Suprapubic skin (tissue), 4 donors: ENCODE data around the gene STAT3. TPM values are rescaled to one million over a fixed set of nuclear protein-coding genes. Genes with fewer than 3 reads are reported as not detected.

Experiments used
- DNase-seq, 2 donors: peaks; one replicate each; pipeline ENCODE4 v3.0.0-alpha.2; 2019; ENCODE audit warnings: low spot score in 2 of 2
- H3K27ac ChIP-seq: fragments of 200-600 bp; sonication (generic); one replicate; pipeline ENCODE4 v1.5.1; 2019
- H3K27me3 ChIP-seq: fragments of 200-600 bp; sonication (generic); one replicate; pipeline ENCODE4 v1.5.1; 2019
- H3K36me3 ChIP-seq: fragments of 200-600 bp; sonication (generic); one replicate; pipeline ENCODE4 v1.5.1; 2019
- H3K4me1 ChIP-seq: fragments of 200-600 bp; sonication (generic); one replicate; pipeline ENCODE4 v1.5.1; 2019
- H3K4me3 ChIP-seq: fragments of 200-600 bp; sonication (generic); one replicate; pipeline ENCODE4 v1.5.1; 2019; ENCODE audit warnings: mild to moderate bottlenecking
- H3K9me3 ChIP-seq: fragments of 200-600 bp; sonication (generic); one replicate; pipeline ENCODE4 v1.5.1; 2019
- EP300 ChIP-seq: sonication (generic); formaldehyde crosslinking; IDR thresholded peaks from one replicate; pipeline ENCODE4 v1.6.1; 2017; ENCODE audit warnings: antibody characterized with exemption
- POLR2A ChIP-seq, 2 donors: fragments of 450-650 bp; IDR thresholded peaks; one replicate each; pipeline ENCODE4 v1.6.1; 2017; ENCODE audit warnings: antibody characterized with exemption in 2 of 2, mild to moderate bottlenecking in 2 of 2, moderate library complexity in 2 of 2
- POLR2AphosphoS5 ChIP-seq, 3 donors: sonication (generic); formaldehyde crosslinking; IDR thresholded peaks; one replicate each; pipeline ENCODE4 v1.6.1; 2017; ENCODE audit warnings: antibody characterized with exemption in 3 of 3
- WGBS: methylation state at CpG from one replicate; pipeline ENCODE4 v1.1.5; 2018; 5-methylcytosine and 5-hydroxymethylcytosine counted together
- total RNA-seq, 4 donors: library from RNA; depleted of rRNA; stranded (reverse); fragments of >200 nt; gene quantifications; one replicate each; pipeline ENCODE4 v1.1.0, GENCODE V29; 2016
- TF ChIP-seq, protein P1 (sequence below), 2 donors: fragments of 200-600 bp in 1 of 2; fragments of 450-650 bp in 1 of 2; sonication (generic) in 1 of 2; IDR thresholded peaks; one replicate each; pipeline ENCODE4 v1.5.1; 2016 to 2019; ENCODE audit warnings: antibody characterized with exemption in 2 of 2, mild to moderate bottlenecking in 1 of 2, moderate library complexity in 1 of 2

Gene STAT3
- total RNA-seq, 4 donors from 2014 or later, result 144 to 174 (median 152) TPM

DNA sequence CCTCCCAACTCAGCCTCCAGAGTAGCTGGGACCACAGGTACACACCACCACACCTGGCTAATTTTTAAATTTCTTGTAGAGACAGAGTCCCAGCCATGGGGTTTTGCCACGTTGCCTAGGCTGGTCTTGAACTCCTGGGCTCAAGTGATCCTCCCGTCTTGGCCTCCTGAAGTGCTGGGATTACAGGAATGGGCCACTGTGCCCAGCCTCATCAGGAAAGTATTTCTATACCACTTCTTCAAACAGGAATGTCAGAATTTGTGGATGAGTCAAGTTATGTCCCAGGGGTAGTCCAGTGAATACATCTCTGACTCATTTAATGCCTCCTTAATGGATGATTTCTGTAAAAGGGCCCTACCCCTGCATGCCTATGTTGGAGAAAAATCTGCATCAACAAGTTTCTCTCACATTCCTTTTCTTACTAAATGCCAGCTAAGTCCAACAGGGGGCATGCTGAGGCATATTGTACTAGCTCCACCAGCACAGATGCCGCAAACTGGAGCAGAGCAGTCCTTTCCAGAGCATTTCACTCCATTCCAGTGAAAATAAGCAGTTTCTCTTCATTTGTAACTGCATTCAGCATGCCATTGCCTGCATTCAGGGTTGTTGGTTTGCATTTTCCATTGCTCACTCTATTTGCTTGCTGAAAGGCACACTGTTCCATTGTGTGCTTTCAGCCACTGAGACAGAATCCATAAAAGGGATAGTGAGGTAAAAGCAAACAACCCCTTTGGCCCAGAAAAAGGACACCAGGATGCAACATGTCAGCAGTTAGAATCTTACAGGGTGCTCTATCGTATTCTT, 40.1 kb upstream of the STAT3 start:
- DNase-seq, result peak in 1 of 2 donors; percentile 75
- Histone ChIP-seq H3K27ac (peak overlapping the region; percentile 66), H3K4me1 (peaks cover 62% of the 10 kb centered on the region), H3K27me3 (no peaks in the 10 kb centered on the region), H3K4me3 (no peak overlapping the region), H3K36me3 (no peaks in the 10 kb centered on the region), H3K9me3 (no peaks in the 10 kb centered on the region)
- TF ChIP-seq, protein P1, sequence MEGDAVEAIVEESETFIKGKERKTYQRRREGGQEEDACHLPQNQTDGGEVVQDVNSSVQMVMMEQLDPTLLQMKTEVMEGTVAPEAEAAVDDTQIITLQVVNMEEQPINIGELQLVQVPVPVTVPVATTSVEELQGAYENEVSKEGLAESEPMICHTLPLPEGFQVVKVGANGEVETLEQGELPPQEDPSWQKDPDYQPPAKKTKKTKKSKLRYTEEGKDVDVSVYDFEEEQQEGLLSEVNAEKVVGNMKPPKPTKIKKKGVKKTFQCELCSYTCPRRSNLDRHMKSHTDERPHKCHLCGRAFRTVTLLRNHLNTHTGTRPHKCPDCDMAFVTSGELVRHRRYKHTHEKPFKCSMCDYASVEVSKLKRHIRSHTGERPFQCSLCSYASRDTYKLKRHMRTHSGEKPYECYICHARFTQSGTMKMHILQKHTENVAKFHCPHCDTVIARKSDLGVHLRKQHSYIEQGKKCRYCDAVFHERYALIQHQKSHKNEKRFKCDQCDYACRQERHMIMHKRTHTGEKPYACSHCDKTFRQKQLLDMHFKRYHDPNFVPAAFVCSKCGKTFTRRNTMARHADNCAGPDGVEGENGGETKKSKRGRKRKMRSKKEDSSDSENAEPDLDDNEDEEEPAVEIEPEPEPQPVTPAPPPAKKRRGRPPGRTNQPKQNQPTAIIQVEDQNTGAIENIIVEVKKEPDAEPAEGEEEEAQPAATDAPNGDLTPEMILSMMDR (IDR thresholded peaks at IDR 0.05), result peak; percentile 60 to 72
- no peak for TF ChIP-seq POLR2AphosphoS5 (IDR thresholded peaks at IDR 0.05)
- 21% methylated on average over 4 of the region's 4 CpGs for WGBS

DNA sequence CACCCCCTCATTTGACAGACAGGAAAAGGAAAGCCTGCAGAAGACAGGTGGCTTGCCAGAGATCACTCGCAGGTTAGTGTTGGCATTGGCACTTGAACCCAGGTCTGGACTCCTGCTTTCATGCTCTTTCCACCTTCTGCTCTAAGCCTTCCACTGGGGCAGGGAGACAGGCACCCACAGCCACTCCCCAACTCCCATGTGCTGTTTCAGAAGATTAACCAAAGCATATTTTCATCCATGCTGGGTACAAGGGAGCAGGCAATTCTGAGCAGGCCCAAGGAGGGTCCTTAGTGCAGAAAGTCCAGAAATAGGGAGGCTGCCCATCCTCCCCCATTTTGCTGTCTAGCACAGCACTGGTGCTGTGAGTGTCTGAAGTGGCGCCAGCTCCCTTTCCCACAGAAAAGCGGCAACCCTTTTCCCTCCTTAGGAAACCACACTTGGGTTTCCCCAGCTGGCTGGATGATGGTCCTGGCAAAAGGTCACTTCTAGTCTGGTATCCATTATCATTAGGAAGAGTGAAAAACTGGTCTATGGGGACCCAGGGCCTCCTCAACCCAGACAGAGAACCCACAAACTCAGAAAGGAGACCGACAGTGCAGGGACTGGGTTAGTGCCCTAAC, 36.9 kb upstream of the STAT3 start:
- Histone ChIP-seq H3K27ac (peak overlapping the region; percentile 1), H3K36me3 (no peaks in the 10 kb centered on the region), H3K4me1 (peaks cover 67% of the 10 kb centered on the region), H3K9me3 (no peaks in the 10 kb centered on the region), H3K27me3 (no peaks in the 10 kb centered on the region), H3K4me3 (no peak overlapping the region)
- WGBS, result 45% methylated on average over 4 of the region's 4 CpGs
- no peak for DNase-seq
- TF ChIP-seq POLR2A (IDR thresholded peaks at IDR 0.05) (no peak), EP300 (no peak), POLR2AphosphoS5 (IDR thresholded peaks at IDR 0.05) (no peak)
- TF ChIP-seq, protein P1 (IDR thresholded peaks at IDR 0.05), result no peak

DNA sequence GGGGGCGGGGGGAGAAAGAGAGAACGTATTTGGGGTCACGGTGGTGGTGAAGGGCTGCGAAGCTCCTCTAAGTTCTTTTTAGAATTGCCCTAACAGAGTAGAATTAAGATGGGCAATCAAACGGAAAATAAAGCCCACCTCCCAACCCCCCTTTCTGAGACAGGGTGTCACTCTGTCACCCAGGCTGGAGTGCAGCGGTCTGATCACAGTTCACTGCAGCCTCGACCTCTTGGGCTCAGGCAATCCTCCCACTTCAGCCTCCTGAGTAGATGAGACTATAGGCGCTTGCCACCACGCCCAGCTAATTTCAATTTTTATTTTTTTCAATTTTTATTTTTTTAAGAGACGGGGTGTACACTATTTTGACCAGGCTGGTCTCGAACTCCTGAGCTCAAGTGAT, 35.5 kb upstream of the STAT3 start:
- Histone ChIP-seq H3K27ac (peak overlapping the region; percentile 93), H3K36me3 (no peaks in the 10 kb centered on the region), H3K27me3 (no peaks in the 10 kb centered on the region), H3K9me3 (no peaks in the 10 kb centered on the region), H3K4me3 (peak overlapping the region; percentile 77), H3K4me1 (peaks cover 68% of the 10 kb centered on the region)
- 52% methylated on average over 11 of the region's 11 CpGs for WGBS
- DNase-seq, result no peak
- TF ChIP-seq, protein P1 (IDR thresholded peaks at IDR 0.05), result no peak
- TF ChIP-seq EP300, result no peak
- TF ChIP-seq POLR2AphosphoS5 (IDR thresholded peaks at IDR 0.05), result no peak
- no peak for TF ChIP-seq POLR2A (IDR thresholded peaks at IDR 0.05)

DNA sequence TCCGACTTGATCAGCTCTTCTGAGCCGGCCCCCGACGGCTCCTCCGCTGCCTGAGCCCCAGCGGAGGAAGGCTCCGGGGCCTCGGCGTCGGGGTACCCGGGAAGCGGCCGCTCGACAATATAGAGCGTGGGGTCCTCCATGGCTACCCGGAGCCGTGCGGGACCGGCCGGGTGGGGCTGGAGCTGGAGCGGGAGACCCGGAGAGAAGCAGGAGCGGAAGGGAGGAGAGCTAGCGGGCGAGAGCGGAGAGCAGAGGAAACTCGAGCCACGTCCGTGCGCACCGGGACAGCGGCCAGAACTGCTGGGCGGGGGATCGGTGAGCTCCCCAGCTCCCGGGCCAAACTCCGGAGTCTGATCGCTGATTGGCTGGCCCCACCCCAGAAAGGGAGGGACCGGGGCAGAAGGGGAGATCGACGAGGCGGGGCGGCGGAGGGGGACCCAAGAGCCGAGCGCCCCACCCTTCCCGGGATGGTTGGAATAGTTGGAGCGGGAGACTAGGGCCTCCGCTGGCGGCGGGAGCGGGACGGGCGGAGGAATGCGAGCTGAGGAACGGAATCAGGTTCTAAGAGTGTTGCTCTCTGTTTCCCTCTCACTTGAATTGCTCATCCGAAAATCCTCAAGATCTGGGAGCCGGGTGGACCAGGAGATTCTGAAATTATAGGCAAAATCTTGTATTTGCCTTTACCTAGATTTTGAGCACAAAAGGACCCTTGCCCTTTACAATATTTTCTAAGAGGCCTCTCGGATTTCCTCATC, 34.9 kb upstream of the STAT3 start, which contains the start of gene CAVIN1:
Gene CAVIN1, minus strand, starts transcription at position 299 of the 755 bp plus-strand sequence. Its CDS starts 159 bp downstream, at position 140.
- H3K4me3 ChIP-seq, result peak within 1 kb of the TSS; percentile 77
- DNase-seq, result peak; percentile 99 to 100
- no peaks in the 10 kb centered on the region for H3K36me3 ChIP-seq
- H3K27ac ChIP-seq, result peak within 1 kb of the TSS; percentile 93
- 2% methylated on average over 9 of the region's 58 CpGs for WGBS
- peaks cover 69% of the 10 kb centered on the region for H3K4me1 ChIP-seq
- no peaks in the 10 kb centered on the region for H3K27me3 ChIP-seq
- H3K9me3 ChIP-seq, result no peaks in the 10 kb centered on the region
- peak; percentile 58 to 93 (median 90) for TF ChIP-seq POLR2AphosphoS5 (IDR thresholded peaks at IDR 0.05)
- no peak for TF ChIP-seq EP300
- TF ChIP-seq POLR2A (IDR thresholded peaks at IDR 0.05), result peak; percentile 84 to 93

DNA sequence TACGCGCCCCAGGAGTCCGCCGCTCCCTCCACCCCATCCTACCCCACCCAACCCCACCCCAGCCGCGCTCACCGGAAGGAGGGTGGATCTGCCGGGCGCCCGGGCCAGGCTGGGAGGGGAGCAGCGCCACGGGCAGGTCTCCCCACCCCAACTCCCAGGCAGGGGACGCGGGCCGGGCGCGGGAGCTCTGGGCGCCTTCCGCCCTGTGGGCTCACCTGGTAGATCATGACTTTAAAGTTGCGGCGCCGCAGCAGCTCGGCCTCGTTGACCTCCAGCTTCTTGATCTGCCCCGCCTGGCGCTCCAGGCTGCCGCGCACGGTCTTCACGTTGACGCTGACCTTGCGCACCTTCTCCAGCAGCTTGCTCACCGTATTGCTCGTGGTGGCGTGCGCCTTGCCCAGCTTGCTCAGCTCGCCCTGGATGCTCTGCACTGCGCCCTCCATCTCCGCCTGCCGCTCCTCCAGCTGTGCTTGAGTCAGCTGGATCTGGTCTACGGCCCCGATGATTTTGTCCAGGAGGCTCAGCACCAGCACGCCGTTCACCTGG, 34.2 kb upstream of the STAT3 start:
- H3K36me3 ChIP-seq, result no peaks in the 10 kb centered on the region
- 0% methylated on average over 18 of the region's 44 CpGs for WGBS
- peaks cover 71% of the 10 kb centered on the region for H3K4me1 ChIP-seq
- DNase-seq, result no peak
- no peaks in the 10 kb centered on the region for H3K27me3 ChIP-seq
- peak overlapping the region; percentile 77 for H3K4me3 ChIP-seq
- H3K9me3 ChIP-seq, result no peaks in the 10 kb centered on the region
- H3K27ac ChIP-seq, result peak overlapping the region; percentile 93
- TF ChIP-seq, protein P1 (IDR thresholded peaks at IDR 0.05), result no peak
- TF ChIP-seq EP300 (no peak), POLR2A (IDR thresholded peaks at IDR 0.05) (no peak), POLR2AphosphoS5 (IDR thresholded peaks at IDR 0.05) (no peak)
